Activated CD8-positive, alpha-beta memory T cell treated with anti-CD3 and anti-CD28 coated beads, Interleukin-2, amount 50 U/mL, for 24 hours (primary cell): ENCODE results near the gene PRDX6.
"Not testable (repeated sequence)": the region's sequence is repeated elsewhere in the genome, so short reads cannot be mapped to it uniquely, and the experiment has no call there.

Source experiments
- DNase-seq: peaks from one replicate; pipeline ENCODE4 v3.0.0-alpha.2; 2020; ENCODE audit errors: extremely low read depth

PRDX6 gene, protein sequence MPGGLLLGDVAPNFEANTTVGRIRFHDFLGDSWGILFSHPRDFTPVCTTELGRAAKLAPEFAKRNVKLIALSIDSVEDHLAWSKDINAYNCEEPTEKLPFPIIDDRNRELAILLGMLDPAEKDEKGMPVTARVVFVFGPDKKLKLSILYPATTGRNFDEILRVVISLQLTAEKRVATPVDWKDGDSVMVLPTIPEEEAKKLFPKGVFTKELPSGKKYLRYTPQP

DNA sequence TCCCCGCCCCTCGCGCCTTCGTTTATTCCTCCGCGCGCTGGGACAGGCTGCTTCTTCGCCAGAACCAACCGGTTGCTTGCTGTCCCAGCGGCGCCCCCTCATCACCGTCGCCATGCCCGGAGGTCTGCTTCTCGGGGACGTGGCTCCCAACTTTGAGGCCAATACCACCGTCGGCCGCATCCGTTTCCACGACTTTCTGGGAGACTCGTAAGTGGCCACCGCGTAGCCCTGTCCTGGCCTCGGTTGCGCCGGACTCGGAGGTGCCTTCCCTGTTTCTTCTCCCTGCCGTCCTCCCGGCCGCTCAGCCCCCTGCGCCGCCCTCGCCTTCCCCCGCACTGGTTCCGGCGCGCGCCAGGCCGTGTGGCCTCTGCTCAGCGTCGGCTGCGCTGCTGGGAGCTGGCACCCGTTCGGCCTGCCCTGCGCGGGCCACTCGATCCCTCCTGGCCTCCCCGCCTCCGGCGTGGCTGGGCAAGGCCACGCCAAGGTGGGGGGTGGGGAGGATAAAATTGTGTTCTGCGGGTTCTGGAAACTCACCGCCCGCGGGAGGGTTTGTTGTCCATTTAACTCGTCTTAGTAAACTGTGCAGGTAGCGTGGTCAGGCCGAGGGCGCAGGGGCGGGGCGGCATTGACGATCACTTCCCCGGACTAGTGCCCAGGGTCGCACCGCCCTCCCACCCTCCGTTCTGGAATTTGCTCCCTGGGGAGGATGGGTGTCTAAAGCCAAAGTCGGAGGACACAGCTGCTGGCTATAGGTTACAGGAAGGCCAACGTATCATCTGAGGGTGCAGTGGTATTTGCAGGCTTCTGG, at the start of gene PRDX6:
Gene PRDX6 (plus strand): TSS at position 50 of the 808 bp plus-strand sequence. CDS start 63 bp downstream, at position 113.
- peak; percentile 73 for DNase-seq

DNA sequence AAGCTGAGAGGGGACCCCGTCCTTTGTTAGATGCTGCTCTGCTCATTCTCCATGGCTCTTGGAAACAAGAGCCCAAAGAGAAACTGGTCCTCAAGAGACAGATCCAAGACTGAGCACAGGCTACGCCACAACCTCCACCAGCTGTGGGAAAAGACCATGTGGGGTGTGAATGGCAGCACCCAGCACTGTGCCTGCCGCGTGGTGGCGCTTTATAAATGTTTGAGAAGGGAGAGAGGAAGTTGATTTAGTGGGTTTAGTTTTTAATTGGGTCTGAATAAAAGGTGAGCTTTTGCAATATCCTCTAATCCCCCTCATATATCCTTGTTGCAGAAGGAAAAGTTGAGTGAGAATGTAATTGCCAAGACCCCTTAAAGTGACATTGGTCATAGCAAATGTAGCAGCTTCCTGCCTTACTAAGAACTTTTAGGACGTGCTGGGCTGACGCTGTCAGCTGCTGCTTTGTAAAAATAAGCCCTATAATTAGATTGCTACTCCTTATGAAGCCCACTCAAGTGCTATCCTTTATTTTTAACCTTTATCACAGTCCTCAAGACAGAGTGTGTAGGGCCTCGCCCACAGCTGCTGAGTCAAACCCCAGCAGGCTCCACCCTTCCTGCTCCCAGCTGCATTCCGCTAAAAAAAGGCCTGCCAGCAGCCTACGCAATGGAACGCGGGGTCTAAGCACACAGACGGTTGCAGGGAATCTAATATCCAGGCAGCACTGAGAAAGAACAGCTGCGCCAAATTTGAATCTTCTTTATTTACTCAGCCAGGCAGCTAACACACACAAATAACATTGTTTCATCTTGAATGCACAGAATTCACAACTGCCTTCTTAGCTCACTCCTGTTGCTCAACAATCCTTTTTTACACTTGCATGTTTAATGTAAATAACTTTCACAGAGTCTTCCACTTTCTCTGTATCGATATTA, 47.4 kb upstream of the PRDX6 start:
- no peak for DNase-seq

DNA sequence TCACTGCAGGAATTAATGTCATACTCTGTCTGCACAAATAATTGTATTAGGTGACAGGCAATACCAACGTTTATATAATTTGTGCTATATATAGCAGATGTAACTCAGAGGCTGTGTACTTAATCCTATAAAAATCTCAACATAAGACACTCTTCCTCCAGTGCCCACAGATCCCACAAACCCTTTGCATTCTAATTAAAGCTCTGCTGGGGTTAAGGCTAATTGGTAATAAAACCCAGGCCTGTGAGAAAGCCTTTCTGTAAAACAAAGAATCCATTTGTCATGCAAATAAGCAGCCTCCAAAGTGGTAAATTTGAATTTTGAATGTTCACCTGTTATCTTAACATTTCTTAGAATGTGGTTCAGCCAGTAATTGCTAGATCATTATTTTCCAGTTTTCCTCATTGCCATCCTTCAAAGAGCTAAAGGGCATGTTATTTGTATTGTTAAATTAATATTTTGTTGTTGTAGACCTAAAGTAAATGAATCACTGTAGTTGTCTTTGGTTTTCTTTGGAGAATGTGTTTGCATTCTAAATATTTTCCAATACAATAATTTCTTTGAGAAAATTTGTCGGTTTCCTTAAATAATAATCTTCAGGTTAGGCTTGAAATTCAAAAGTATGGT, 46.3 kb upstream of the PRDX6 start:
- no peak for DNase-seq

DNA sequence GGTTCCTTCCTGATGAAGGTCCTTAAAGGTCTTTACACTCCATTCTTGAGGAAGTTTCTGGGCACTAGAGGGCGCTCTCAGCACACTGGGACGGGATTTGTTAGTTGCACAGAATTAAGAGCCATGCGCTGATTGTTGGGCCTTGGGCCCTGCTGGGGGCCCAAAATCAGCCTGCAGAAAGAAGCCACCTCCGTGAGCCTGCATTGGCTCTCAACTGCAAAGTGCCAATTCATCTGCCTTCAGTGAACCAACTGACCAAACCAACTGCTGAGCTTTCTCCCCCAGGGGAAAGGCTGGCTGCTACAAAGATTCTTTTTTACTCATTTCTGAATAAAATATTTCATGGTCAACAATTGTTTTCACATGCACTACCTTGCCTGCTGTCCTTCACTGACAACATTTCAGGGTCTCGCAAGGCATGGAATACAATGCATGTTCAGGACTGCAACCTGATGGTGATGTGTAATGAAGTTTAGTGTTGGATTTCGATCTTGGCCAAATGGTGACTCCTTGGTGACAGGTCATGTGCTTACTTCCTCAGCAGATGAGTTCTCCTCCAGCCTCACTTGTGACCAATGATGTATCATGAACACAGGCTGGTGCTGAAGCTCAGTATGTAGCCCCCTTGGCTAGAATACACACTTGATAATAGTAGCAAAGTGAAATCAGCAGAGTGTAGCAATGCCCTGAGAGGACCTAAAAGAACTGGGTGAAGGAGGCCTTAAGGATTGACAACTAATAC, 45.7 kb upstream of the PRDX6 start:
- peak; percentile 82 for DNase-seq

DNA sequence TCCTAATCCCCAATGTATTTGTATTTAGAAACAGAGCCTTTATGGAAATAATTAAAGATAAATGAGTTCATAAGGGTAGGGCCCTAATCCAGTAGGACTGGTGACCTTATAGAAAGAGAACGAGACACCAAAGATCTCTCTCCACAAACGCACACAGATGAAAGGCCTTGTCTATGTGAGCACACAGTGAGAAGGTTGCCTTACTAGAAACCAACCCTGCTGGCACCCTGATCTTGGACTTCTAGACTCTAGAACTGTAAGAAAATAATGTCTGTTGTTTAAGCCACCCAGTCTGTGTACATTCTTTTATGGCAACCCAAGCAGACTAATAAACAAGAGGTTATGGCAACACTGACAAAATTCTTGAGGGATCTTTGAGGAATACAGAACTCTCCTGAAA, 44.8 kb upstream of the PRDX6 start:
- no peak for DNase-seq

DNA sequence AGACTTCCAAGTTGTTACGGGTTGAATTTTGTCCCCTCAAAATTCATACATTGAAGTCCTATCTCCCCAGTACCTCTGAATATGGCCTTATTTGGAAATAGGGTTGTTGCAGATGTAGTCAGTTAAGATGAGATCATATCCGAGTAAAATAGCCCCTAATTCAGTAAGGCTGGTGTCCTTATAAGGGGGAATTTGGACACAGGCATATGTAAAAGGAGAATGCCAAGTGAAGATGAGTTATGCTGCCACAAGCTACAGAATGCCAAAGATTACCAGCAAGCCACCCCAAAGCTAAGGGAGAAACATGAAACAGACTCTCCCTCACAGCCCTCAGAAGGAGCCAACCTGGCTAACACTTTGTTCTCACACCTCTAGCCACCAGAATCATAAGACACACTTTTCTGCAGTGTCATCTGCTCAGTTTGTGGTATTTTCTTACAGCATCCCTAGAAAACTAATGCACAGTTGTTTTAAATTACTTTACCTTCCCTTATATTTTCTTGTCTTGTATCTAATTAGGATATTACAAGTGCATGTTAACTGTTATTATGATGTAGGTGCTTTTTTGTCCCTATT, 43.3 kb upstream of the PRDX6 start:
- no peak for DNase-seq

DNA sequence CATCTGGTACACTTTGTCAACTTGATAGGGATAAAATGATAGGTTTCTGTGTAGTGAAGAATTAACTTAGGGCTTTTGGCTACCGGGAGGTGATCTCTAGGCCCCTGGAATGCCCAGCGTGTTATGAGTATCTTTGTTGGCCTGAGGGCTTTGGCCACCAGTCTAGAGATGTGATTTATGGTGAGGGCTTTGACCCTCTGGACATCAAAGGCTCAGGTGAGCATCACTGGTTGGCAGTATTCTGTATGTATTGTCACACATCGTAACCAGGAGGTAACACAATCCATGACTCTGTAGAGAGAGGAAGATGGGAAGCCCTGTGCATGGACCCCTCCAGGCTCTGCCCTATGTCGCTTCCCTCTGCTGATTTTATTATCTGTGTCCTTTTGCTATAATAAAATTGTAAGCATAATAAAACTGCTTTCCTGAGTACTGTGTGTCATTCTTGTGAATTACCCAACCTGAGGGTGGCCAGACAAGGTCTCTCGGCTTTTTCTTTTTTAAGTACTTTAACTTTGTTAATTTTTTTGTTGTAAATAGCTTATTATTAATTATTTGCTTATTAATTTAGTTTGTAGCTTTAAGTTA, 40.2 kb upstream of the PRDX6 start:
- DNase-seq, result no peak

DNA sequence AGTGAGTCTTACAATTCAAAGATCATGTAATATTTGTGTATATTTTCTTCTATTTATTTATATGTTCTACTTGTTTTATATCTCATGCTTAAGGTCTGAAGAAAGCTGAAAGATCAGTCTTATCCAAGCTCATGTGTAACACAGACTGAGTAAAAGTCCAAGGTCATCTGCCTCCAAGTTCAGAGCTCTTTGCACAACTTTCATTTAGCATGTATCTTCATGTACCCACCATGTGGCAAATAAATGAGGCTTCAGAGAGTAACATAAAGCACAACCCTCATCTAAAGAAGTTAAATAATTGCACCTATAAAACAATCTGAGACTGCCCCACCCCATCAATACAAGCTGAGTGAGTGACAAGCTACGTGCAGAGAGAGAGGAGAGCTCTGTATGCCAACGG, 38.5 kb upstream of the PRDX6 start:
- no peak for DNase-seq

DNA sequence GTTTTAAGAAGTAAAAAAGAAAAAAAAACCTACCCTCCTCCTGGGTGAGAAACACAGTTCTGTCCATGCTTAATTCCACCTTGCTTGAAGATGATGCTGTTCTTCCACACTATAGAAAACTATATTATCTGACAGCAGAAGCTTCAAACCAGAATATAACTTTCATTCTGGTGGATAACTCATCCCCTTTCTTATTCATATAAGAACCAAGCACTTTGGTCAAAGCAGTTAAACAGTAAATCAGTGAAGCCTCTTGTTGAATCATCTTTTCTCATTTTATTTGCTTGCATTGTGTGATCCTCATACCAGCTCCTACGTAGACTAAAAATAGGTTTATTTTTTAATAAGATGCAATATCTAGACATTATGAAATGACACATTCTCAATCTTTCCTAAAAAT, 36.7 kb upstream of the PRDX6 start:
- no peak for DNase-seq

DNA sequence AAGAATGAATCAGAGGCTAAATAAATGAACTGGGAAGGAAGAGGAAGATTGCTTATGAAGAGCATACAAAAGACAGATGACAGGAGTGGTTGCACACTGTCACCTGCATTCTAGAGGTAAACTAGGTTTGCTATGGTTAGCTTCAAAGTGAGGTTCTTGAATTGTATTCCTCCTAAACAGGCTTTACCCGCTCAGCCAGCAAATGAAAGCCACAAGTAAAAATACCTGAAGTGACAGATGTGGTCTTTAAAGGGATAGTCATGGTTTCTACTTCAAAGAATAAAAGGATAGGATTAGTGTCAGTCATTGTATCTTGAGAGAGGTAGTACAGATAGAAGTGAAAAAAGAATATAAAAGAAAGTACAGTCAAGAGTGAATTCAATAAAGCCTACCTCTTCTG, 32.4 kb upstream of the PRDX6 start:
- DNase-seq, result no peak

DNA sequence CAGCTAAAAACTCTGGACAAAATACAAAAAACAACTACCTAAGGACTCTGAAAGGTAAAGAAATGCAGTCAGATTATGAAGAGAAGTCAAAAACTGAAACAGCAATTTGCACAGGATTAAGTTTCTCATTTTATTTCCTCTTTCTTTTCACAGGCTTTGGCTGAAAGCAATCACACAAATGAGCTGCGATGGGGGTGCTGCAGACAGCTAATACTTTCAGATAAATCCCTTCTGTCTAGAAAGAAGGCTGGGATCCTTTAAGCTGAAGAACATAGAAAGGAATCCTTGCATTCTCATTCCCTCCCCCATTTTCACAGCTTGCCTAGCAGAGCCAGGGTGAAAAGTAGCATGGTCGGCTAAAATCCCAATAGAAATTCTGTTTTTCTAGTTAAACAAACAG, 32.0 kb upstream of the PRDX6 start:
- DNase-seq, result no peak

DNA sequence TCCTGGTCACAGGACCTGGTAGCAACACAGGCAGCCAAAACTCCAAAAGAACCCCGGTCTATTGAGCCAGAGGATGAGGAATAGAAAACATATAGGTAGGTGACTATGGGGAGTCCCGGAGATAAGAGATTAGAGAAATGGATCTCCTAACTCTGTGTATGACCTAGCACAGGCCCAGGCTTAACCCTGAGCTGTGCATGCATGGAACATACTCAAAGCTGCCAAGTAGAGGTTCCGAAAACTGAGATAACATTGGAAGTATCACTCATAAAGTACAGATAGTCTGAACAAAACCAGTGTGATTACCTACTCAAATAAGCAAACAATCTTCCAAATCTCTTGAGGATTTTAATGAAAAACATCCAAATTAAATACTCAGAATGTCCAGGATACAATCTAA, 31.5 kb upstream of the PRDX6 start:
- DNase-seq, result no peak

DNA sequence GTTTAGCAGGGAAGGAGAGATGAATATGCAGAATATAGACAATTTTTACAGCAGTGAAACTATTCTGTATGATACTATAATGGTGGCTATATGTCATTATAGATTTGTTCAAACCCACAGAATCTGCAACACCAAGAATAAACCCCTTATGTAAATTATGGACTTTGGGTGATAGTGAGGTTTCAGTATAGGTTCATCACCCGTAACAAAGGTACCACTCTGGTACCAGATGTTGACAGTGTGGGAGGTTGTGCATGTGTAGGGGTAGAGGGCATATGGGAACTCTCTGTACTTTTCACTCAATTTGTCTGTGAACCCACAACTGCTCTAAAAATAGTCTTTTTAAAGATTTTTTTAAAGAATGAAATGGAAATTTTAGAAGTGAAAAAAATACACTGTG, 29.9 kb upstream of the PRDX6 start:
- DNase-seq, result no peak

DNA sequence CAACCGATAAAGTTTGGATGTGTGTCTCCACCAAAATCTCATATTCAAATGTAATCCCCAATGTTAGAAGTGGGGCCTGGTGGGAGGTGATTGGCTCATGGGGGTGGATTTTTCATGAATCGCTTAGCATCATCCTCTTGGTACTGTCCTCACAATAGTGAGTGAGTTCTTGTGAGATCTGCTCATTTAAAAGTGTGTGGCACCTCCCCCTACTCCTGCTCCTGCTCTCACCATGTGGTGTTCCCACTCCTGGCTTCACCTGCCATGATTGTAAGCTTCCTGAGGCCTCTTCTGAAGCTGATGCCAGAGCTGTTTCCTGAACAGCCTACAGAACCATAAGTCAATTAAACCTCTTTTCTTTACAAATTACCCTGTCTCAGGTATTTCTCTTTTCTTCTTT, 28.2 kb upstream of the PRDX6 start:
- DNase-seq, result no peak

DNA sequence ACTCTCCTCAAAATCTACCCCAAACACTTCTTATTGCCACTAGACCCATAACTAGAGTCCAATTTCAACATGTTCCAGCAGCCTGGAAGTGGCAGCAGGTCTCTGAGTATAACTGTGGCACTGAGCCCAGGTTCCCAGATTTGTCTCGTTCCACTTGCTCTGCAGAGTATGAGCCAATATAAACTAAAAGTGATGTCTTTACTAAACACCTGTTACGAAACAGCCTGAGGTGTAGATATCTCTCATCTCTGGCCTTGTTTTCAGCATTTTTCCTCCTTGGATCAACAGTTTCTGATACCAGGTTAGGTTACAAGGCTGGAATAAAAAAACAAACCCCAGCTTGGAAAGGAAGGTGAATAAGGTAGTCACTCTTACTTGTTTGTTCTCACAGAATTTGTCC, 25.2 kb upstream of the PRDX6 start:
- DNase-seq, result no peak

DNA sequence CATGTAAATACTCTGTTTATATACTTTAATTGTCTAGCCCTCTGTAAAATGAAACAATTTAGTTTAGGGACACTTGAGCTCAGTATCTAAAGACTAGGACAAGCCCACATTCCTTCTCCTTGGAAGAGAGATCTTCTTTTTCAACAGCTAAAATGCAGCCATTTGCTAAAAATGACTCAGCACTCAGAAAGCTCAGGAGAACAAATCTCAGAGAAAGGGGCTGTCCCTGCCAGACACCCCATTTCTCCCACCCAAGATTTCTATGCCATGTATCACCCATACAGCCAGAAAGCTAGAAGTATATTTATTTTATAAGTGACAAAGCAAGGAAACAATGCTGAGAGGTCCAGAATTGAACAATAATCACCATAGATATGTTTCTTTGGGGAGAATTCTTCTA, 23.2 kb upstream of the PRDX6 start:
- no peak for DNase-seq

DNA sequence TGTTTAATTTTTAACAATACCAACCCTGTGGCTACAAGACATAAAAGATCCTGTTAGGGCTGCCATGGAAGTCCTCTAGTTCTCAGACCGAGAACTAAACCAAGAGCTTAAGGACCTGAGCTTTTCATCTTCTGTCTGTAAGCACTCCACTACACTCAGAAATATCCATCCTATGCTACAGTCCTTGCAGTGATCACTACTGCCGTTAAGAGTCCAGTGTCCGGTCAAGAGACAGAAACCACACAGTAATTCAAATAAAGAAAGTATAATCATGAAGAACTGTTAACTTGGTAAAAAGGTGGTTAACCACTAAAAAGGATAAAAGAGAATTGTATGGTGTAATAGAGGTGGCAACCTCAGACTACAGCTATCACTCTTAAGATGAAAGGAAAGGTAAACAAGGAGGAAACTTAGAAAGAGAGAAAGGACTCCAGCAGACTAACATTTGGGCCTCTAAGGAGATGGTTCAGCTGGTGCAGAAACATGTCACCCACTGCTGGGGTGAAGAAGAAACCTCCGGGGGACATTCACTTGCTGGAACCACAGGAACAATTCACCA, 22.1 kb upstream of the PRDX6 start:
- no peak for DNase-seq

DNA sequence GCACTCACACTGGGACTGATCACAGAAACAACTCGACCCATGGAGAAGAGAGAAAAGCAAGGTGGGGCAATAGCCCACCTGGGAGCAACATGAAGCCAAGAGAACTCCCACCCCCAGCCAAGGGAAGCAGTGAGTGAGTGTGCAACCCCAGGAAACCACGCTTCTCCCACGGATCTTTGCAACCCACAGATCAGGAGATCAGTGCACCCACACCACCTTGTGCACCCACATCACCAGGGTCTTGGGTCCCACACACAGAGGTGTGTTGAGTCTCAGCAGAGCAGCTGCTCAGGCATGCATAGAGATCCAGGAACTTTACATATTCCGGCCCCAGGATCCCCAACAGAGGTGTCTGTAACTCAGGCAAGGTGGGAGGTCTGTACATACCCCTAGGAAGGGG, 17.2 kb upstream of the PRDX6 start:
- no peak for DNase-seq

DNA sequence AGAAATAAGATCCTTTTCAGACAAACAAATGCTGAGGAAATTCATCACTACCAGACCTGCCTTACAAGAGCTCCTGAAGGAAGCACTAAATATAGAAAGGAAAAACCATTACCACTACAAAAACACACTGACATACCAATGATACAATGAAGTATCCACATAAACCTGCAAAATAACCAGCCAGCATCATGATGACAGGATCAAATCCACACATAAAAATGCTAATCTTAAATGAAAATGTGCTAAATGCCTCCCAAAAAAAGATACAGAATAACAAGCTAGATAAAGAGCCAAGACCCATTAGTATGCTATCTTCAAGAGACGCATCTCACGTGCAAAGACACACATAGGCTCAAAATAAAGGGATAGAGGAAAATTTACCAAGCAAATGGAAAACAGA, 14.5 kb upstream of the PRDX6 start:
- not testable (repeated sequence) for DNase-seq

DNA sequence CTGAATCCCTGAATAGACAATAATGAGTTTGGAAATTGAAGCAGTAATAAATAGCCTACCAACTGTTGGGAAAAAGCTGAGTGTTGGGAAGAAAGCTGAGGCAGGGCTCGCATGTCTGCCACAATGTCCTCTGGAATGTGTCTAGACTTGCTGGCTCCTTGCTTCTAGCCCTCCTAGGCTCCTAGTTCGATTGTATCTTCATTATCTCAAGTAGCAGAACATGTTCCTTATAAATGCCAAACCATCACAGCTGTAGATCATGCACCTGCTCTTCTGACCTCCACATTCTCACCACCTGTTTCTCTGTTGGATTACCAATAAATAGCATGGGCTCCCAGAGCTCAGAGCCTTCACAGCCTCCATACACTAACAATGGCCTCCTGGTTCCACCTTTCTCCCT, 12.9 kb upstream of the PRDX6 start:
- not testable (repeated sequence) for DNase-seq
